ENCODE data around the gene CLIC4.
"Not testable (repeated sequence)": the region's sequence is repeated elsewhere in the genome, so short reads cannot be mapped to it uniquely, and the experiment has no call there.

Gene CLIC4

DNA sequence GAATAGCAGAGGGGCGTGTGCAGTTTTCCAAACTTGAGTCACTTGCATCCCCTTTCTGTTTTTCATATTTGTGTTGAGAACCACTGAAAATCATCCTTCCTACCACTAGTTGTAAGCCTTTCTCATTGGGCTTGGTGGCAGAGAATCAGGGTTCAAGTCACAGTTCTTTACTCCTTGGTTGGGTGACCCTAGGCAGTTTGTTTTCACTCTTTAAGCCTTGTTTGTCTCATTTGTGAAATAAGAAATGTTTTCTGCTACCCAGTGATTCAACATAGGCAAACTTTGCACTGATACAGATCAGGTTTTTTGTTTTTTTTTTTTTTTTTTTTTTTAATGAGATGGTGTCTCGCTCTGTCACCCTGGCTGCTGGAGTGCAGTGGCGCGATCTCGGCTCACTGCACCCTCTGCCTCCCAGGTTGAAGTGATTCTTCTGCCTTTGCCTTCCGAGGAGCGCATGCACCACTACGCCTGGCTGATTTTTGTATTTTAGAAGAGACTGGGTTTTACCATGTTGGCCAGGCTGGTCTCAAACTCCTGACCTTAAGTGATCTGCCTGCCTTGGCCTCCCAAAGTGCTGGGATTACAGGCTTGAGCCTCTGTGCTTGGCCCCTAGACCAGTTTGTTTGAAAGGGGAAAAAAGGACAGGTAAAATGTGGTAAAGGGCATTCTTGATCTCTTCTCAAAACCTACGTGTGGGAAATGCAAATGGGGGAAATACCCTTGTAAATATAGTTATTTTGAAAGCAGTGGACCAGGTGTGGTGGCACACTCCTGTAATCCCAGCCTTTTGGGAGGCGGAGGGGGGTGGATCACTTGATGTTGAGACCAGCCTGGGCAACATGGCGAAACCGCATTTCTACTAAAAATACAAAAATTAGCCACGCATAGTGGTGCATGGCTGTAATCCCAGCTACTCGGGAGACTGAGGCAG, 3.2 kb downstream of the CLIC4 start:
- DNase-seq (ENCODE audit: low spot score), result no peak

DNA sequence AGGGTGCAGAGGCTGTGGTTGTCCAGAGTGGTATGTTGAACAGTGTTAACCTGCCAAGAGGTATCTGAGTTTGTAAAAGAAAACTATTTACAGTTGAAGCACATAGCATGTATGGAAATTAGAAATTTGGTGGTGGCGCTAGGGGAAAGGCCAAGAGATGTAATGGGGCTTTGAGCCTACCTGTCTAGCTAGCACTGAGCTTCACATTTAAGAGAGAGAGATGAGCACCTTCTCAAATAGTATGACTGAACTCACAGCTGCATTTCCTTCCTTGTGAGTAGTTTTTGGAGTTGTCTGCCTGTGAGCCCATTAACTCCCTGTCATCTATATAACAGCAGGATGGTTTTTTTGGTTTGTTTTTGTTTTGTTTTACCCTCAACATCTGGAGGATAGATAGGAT, 4.0 kb downstream of the CLIC4 start:
- no peak for DNase-seq (ENCODE audit: low spot score)

DNA sequence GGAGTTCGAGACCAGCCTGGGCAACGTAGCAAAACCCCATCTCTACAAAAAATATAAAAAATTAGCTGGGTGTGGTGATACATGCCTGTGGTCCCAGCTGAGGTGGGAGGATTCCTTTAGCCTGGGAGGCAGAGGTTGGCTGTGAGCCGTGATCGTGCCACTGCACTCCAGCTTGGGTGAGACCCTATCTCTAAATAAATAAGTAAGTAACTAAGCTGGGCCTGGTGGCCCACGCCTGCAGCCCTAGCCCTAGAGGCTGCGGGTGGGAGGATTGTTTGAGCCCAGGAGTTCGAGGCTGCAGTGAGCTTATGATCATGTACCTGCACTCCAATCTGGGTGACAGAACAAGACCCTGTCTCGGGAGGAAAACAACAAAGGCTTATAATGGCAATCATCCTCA, 4.6 kb downstream of the CLIC4 start:
- no peak for DNase-seq (ENCODE audit: low spot score)

DNA sequence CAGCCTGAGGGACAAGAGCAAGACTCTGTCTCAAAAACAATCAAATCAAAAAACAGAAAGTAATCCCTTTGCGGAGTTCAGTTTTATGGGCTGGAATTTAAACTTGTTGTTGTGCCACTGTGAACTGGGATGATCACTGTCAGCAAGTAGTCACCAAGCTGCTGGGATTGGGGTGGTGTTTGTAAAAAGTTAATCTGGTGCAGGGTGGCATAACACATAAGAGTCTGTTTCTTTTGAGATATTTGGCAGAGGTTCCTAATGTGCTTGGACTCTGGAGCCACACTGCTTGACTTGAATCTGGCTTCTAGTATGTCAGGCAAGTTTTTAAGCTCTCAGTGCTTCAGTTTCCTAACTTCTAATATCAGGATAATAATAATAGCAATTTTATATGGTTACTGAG, 6.6 kb downstream of the CLIC4 start:
- DNase-seq (ENCODE audit: low spot score), result no peak

DNA sequence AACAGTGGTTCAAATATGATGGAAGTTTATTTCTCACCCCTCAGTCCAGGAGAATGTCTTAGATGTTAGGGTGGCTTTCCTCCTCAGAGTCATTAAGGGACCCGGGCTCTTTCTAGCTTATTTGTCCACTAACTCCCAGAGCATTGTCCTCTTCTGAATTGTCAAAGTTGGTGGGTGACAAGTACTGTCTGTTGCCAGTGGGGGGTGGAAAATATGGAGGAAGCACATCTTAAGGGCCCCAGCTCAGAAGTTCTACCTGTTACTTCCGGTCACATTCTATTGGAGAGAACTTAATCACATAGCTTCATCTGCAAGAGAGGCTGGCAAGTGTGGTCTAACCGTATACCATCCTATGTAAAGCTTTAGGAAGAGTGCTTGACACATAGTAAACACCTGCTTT, 7.1 kb downstream of the CLIC4 start:
- DNase-seq (ENCODE audit: low spot score), result no peak

DNA sequence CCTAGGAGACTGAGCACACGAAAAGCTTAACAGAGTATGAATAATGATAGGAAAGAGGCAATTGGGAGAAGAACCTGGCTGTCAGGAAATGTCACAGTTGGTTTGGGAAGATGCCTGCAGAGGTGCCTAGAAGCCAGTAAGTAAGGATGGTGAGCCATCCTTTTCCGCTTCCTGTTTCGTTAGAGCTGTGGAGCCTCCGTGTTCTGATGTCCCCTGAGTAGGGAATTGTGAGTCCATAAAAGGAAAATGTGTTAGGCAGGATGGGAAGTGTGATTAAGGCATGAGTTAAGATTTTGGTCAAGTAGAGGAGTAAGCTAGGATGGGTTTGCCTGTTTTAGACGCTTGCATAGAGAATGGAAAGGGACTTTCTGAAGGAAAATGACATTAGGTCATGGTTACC, 9.0 kb downstream of the CLIC4 start:
- no peak for DNase-seq (ENCODE audit: low spot score)

DNA sequence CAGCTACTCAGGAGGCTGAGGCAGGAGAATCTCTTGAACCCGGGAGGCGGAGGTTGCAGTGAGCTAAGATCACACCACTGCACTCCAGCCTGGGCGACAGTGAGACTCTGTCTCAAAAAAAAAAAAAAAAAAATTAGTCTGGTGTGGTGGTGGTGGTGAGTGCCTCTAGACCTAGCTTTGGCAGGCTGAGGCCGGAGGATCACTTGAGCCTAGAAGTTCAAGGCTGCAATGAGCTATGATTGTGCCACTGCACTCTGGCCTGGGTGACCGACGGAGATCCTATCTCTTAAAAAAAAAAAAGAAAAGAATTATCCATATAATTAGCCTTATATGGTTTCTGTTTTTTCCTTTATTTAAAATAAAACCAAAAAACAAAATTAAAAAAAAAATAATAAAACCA, 10.1 kb downstream of the CLIC4 start:
- not testable (repeated sequence) for DNase-seq (ENCODE audit: low spot score)

DNA sequence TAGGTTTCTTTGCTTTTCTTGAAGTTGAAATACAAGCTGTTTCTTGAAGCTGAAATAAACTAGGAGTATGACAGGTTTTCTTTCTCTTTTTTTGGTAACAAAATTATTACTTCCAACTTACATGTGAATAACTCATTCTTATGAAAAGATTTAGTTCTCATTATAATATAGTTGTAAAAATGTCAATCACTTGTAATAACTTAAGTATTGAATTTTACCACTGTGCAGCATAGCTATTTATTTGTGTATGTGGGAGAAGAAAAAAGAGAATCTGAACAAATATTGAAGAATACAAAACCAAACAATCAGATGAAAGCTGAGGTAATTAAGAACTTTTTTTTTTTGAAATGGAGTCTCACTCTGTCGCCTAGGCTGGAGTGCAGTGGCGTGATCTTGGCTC, 11.1 kb downstream of the CLIC4 start:
- DNase-seq (ENCODE audit: low spot score), result no peak

DNA sequence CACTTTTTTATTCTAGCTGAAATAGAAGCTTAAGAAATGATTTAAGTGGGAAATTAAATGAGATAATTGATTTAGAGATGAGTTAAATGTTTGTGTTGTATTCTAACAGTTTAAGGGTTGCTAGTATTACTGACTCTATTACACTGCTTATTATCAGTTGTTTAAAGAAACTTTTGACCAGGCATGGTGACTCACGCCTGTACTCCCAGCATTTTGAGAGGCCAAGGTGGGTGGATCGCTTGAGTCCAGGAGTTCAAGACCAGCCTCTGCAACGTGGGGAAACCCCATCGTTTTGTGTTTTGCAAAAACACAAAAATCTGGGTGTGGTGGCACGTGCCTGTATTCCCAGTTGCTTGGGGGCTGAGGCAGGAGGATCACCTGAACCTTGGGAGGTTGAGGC, 14.2 kb downstream of the CLIC4 start:
- DNase-seq (ENCODE audit: low spot score), result no peak

DNA sequence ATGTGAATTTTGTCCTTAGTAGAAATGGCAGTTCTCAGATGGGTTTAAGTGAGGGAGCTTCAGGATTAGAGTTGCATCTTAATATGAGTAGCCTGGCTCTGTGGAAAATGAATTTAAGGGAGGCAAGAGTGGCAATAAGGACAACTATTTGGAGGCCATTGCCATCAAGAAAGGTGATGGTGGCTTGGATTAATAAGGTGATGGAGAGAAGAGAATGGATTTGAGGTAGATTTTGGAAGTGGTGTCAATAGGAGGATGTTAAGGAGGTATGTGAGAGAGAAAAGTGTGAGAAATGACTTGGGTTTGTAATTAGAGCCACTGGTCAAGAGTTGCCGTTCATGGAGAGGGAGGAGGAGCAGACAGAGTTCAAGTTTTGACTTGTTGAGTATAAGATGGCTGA, 16.3 kb downstream of the CLIC4 start:
- no peak for DNase-seq (ENCODE audit: low spot score)

DNA sequence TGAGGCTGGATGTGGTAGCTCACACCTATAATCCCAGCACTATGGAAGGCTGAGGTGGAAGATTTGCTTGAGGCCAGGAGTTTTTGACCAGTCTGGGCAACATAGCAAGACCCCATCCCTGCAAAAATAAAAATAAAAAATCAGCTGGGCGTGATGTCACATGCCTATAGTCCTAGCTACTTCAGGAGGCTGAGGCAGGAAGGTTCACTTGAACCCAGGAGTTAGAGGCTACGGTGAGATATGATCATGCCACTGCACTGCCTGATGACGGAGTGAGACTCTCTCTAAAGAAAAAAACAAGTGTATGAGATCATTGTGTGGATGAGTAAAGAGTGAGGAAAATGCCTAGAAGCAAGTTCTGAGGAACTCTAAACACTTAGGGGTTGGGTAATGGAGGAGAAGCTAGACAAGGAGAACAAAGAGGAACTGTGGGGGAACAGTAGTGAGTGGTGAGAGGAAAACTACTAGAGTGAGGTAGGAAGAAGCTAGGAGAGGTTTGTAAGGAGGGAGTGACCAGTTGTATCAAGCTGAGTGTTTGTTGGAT, 17.0 kb downstream of the CLIC4 start:
- DNase-seq (ENCODE audit: low spot score), result no peak

DNA sequence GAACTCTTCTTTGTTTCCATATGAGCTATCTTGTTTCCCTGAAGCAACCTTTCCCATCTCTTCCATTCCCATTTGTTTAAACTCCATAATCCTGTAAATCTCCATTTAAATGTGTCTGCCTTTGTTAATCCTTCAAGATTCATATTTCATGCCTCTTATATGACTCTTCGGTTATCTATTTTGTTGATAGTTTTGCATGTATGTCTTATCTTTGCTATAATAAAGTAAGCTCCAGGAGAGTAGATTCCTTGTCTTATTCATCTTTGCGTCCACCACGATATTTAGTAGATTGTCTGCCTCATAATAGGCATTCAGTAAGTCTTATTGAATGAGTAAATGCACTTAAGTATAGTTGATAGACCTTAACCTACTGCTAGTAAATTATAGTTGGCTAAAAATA, 18.4 kb downstream of the CLIC4 start:
- no peak for DNase-seq (ENCODE audit: low spot score)

DNA sequence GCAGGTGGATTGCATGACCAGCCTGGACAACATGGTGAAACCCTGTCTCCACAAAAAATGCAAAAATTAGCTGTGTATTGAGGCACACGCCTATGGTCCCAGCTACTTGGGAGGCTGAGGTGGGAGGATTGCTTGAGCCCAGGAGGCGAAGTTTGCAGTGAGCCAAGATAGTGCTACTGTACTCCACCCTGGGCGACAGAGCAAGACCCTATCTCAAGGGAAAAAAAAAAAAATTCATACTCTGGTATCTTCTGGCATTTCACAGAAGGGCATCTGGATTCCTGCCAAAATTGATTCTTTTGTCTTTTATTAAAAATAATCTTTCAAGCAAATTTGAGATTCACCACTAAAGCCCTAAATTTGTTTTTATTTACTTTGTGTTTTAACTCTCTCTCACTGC, 19.2 kb downstream of the CLIC4 start:
- no peak for DNase-seq (ENCODE audit: low spot score)

DNA sequence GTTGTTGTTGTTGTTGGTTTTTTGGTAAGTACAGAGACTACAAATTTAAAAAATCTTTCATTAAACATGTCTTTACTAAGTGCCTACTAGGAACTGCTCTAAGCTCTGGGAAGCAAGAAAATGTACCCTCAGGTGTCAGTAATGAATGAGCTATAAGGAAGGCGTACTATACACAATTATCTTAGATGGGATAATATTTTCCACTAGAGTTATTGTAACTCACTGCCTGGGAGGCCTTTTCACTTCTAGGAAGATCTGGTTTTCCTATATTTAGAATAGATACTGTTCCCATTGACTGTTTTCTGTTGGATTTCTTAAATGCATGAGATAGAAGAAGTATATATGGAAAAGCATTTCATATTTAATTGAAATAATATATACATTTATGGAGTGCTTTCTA, 19.6 kb downstream of the CLIC4 start:
- no peak for DNase-seq (ENCODE audit: low spot score)

DNA sequence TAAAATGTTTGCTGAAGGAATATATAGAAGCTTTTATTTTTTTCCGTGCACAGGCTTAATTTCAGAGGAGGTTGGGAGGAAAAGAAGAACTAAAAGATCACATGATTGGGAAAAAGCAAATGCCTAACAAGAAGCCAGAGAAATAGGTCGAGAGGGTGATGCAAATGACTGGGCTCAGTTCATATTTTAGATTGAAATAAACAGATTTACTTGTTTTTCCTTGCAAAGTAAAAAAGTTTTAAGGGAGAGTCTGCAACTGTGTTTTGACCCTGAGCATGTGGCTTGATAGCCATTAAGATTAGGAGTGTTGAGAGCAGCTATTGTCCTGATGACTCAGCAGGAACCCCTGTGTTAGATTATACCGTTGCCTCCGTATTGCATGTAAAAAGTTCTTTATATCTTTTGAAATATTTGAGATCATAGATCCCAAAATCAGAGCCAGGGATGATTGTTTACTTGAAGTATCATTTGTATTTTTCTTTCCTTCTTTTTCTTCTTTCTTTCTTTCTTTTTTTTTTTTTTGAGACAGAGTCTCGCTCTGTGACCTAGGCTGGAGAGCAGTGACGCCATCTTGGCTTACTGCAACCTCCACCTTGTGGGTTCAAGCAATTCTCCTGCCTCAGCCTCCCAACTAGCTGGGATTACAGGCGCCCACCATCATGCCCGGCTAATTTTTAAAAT, 20.2 kb downstream of the CLIC4 start:
- no peak for DNase-seq (ENCODE audit: low spot score)

DNA sequence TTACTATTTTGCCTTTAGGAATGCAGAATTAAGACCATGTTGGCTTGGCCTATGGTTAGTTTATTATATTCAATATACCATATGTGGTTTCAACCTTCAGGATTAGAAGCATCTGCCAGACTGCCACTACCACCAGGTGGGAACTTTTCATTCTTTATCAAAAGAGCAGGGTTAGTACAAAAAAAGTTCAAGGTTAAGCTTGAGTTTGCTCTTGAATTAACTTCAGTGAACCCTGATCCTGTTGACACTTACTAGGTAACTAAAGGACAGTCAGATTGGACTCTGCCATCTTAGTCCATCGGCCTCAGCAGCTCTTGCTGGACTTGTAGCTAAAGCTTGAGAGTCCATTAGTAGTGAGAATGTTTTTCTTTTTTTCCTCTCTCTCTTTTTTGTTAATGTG, 22.1 kb downstream of the CLIC4 start:
- DNase-seq (ENCODE audit: low spot score), result no peak

DNA sequence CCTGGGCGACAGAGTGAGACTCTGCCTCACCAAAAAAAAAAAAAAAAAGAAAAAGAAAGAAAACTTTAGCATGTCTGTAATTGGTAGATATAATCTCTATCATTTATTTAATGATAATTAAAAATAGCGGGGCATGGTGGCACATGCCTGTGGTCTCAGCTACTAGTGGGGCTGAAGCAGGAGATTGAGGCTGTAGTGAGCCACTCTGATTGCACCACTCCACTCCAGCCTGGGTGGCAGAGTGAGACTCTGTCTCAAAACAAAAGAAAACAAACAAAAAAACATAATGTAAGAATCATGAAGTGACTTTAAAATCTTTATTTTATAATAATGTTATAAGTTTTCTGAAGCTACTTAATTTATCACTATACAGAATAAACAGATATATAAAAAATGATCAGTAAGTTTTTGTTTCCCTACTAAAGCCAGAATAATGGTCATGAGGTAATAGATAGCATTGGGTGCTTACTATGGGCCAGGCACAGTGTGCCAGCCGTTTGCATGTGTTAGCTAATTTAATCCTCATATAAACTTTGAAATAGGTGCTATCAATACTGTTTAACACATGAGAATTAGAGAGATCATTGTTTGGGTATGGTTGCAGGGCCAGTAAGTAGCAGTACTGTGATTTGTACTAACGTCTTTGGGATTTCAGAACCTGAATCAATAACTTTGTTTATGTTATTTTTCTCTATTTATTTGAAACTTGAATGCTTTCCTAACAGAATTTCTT, 23.8 kb downstream of the CLIC4 start:
- no peak for DNase-seq (ENCODE audit: low spot score)

DNA sequence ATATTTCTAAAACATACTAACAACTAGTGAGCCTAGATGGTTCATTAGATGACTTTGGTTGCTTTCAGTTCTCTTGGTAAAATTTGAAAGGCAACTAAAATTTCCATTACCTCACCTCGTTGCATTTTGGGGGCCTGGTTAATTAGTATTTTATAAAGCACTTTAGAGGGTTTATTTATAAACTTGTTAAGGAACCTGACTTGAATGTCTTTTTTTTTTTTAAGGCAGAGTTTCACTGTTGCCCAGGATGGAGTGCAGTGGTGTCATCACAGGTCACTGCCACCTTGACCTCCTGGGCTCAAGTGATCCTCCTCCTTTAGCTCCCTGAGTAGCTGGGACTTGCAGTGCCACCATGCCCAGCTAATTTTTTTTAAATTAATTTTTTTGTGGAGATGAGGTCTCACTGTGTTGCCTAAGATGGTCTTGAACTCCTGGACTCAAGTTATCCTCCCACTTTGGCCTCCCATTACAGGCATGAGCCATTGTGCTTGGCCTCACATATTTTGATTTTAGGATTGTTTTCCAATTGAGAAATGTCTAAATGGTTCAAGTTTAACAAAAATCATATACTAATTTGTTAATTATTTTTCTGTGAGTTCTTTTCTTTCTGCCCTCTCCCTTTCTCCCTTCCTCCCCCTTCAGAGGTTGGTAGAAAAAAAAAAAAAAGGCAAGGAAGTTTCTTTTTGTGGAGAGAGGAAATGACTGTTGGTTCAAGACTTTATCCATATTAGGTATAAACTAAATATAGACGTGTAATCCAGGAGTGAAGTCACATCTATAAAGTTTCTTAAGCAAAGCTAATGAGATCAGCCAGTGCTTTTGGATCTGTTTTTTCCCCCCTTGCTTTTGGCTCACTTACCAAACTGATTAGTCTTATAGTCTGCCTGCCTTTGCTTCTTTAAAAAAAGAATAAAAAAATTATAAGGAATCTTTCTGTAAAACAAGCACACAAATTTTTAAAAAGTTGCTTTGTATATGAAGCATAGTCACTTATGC, 24.7 kb downstream of the CLIC4 start:
- no peak for DNase-seq (ENCODE audit: low spot score)

DNA sequence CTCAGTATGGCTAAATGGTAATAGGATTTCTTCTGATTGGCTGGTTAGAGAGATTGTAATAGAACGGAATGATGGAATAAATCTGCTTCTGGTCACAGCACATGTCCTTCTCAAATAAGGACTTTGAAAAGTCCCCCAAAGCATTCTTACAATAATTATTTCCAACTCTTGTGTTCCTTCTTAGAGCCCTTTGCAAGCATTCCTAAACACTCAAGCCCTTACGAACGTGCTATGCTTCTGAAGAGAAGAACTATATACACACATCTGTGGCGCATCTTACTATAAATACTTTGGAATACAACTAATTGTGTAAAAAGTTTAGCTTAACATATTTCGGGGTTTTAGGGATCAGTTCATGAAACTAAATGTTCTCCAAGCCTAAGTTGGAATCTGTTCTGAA, 25.6 kb downstream of the CLIC4 start:
- DNase-seq (ENCODE audit: low spot score), result no peak

DNA sequence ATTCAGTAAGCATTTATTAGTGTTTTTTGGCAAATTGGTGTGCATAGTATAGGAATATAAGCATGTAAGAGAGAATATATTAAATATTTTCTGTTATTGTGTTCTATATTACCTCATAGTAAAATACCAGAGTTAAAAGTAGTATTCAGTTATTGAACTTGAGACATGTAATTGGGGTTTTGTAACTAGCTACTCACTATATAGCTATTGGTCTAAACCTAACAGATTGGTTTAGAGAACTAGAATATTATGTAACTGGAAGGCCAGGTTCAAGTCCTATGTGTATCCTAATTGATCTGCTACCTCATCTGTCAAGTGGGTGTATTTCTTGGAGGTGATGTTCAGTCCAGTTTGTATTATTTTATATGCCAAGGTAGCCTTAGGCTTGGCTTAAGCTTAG, 26.3 kb downstream of the CLIC4 start:
- no peak for DNase-seq (ENCODE audit: low spot score)

DNA sequence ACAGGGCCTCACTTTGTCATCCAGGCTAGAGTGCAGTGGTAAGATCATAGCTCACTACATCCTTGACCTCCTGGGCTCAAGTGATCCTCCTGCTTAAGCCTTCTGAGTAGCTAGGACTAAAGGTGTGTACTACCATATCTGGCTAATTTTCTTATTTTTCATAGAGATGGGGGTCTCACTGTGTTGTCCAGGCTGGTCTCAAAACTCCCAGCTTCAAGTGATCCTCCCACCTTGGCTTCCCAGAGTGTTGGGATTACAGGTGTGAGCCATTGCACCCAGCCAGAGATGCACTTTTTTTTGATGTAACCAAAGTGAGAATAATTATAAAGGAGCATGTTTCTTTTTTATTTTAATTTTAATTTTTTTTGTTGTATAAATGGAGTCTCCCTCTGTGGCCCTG, 28.4 kb downstream of the CLIC4 start:
- DNase-seq (ENCODE audit: low spot score), result no peak

Measured in putamen (tissue), 1 donor.